Esophagus (tissue), 2 donors: ENCODE measurements around the gene NFE2L2. TPM values are rescaled to one million over a fixed set of nuclear protein-coding genes. Genes with fewer than 3 reads are reported as not detected.
A peak's percentile ranks its signal among the peaks of the same experiment; 100 is the strongest.

ENCODE experiments used
- H3K27ac ChIP-seq, 2 donors: one replicate each; pipeline ENCODE4 v1.5.1; 2013; ENCODE audit warnings: low read depth in 2 of 2, mild to moderate bottlenecking in 2 of 2, inconsistent platforms in 1 of 2, low read length in 1 of 2, moderate library complexity in 1 of 2
- H3K27me3 ChIP-seq, 2 donors: one replicate each; pipeline ENCODE4 v1.6.1; 2013; ENCODE audit warnings: low read length in 2 of 2, control low read depth in 1 of 2, mild to moderate bottlenecking in 1 of 2; ENCODE audit not compliant: insufficient read depth in 2 of 2, control insufficient read depth in 1 of 2
- H3K36me3 ChIP-seq, 2 donors: one replicate each; pipeline ENCODE4 v1.6.1; 2013; ENCODE audit warnings: low read length in 1 of 2; ENCODE audit not compliant: control insufficient read depth in 2 of 2, insufficient read depth in 2 of 2
- H3K4me1 ChIP-seq, 2 donors: one replicate each; pipeline ENCODE4 v1.6.1; 2013; ENCODE audit warnings: low read length in 1 of 2; ENCODE audit not compliant: control insufficient read depth in 2 of 2, insufficient read depth in 2 of 2
- H3K4me3 ChIP-seq, 2 donors: one replicate each; pipeline ENCODE4 v1.5.1; 2013; ENCODE audit warnings: low read length in 2 of 2, mild to moderate bottlenecking in 2 of 2, low read depth in 1 of 2, moderate library complexity in 1 of 2
- H3K9me3 ChIP-seq, 2 donors: one replicate each; pipeline ENCODE4 v1.6.1; 2013; ENCODE audit warnings: mild to moderate bottlenecking in 2 of 2, low read depth in 1 of 2, low read length in 1 of 2, moderate library complexity in 1 of 2; ENCODE audit not compliant: control insufficient read depth in 2 of 2, insufficient read depth in 1 of 2
- WGBS, 2 donors: extraction: QIAGEN DNeasy Blood & Tissue Kit; methylation state at CpG; one replicate each; pipeline ENCODE4 v1.1.7; 2013; 5-methylcytosine and 5-hydroxymethylcytosine counted together
- polyA plus RNA-seq, 2 donors: library from polyadenylated mRNA; stranded (reverse); fragments of 200-250 nt; gene quantifications; one replicate each; pipeline ENCODE4 v1.2.3, GENCODE V29; 2013
- donor health status: healthy with polysubstance abuse.
- donor health status: Bipolar disorder and iron deficiency.

NFE2L2 gene
- polyA plus RNA-seq, 2 donors = 91.9 to 155 TPM

DNA sequence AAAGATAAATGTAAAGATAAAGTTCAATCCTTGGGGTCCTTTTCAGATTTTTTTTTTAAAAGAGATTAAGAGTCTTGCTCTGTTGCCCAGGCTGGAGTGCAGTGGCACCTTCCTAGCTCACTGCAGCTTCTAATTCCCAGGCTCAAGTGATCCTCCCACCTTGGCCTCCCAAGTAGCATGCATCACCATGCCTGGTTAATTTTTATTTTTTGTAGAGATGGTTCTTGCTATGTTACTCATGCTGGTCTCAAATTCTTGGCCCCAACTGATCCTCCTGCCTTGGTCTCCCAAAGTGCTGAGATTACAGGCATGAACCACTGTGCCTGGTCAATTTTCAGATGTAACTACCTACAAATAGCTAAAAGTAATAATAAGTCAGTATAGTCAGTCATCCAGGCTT, 21.1 kb downstream of the NFE2L2 start:
- Histone ChIP-seq H3K27me3 (no peaks in the 10 kb centered on the region), H3K36me3 (no peaks in the 10 kb centered on the region), H3K4me3 (no peak overlapping the region), H3K9me3 (no peaks in the 10 kb centered on the region), H3K4me1 (peaks cover 12 to 19% of the 10 kb centered on the region in 2 donors), H3K27ac (peak overlapping the region; percentile 78 to 83)

DNA sequence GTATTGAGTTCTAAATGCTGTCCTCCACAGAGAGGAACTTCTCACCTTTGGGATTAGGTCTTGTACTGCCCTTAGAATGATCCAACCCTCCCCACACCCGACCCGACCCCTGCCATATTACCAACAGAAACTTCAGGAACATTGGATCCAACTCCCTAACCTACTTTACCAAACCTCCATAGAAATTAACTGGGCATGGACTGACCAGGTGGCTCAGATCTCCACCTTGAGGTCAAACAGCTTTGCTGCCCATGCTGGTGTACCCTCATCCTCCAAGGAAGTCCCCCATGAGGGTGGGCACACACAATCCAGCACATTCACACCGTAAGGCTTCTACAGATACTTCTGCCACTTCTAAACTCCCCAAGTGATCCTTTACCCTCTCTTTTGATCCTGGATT, 21.5 kb downstream of the NFE2L2 start:
- Histone ChIP-seq H3K27ac (peak overlapping the region; percentile 83 to 95), H3K4me3 (no peak overlapping the region), H3K9me3 (no peaks in the 10 kb centered on the region), H3K36me3 (no peaks in the 10 kb centered on the region), H3K4me1 (peaks cover 12 to 19% of the 10 kb centered on the region in 2 donors), H3K27me3 (no peaks in the 10 kb centered on the region)
- 70 to 82% methylated on average over 3 of the region's 3 CpGs for WGBS, 2 donors

DNA sequence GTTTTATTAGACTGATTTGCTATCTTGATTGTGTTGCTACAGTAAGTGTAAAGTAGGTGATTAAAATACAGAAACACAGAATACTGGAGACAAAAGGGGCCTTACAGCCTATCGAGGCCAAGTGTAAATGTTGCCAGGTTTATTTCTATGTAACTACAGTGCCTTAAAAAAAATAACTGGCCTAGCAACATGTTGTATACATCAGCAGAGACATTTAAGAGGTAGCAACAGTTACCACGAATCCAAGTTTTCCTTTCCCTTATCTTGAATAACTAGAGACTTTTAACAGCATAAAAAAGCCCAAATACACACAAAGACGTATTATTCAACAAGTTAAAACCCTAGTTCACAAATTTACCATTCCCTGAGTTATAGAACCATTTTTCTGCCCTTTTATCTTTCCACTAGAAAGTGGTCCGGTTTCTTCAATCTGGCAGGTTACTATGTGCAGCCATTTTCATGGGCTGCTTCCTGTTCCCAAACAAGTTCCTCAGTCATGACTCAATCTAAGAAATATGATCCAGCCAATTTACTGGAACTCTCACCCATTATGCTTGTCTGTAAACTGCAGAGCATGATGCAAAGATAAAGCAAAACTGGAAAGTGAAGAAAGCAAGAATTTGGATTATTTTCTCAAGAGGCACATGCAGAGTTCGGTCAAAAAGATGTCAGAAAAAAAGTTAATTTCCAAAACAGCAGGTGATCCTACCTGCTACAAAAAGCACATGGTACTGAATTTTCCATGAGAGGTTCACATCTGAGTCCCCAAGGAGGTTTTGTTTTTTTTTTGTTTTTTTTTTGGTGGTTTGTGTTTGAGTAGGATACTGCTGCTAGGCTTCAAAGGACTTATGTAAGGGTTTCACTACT, 22.2 kb downstream of the NFE2L2 start:
- WGBS, 2 donors = 13 to 19% methylated on average over 5 of the region's 5 CpGs
- no peaks in the 10 kb centered on the region for H3K9me3 ChIP-seq
- peak overlapping the region; percentile 10 to 83 for H3K27ac ChIP-seq

DNA sequence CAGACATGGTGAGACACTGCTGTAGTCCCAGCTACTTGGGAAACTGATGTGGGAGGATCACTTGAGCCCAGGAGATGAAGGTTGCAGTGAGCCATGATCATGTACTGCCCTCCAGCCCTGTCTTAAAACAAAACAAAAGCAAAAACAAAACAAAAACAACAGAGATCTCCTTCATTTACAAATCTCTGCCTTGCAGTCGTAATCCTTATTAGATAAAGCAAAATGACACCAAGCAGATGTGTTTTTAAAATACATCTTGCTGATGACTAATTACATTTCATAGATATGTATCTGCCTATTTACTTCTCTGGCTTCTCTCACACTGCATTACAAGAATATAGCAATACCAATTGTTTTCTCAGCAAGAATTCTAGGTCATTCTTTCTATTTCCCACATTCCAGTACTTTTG, 22.8 kb downstream of the NFE2L2 start:
- no peaks in the 10 kb centered on the region for H3K27me3 ChIP-seq
- 30 to 43% methylated on average over 1 of the region's 1 CpG for WGBS, 2 donors
- H3K4me1 ChIP-seq = peaks cover 12 to 16% of the 10 kb centered on the region in 2 donors
- H3K9me3 ChIP-seq = no peaks in the 10 kb centered on the region
- peak overlapping the region; percentile 83 to 85 for H3K27ac ChIP-seq
- H3K4me3 ChIP-seq = peak overlapping the region in 1 of 2 donors; percentile 15
- peaks cover 3 to 4% of the 10 kb centered on the region in 2 donors for H3K36me3 ChIP-seq

More for the DNA sequence above, 22.2 kb downstream of the NFE2L2 start:
- Histone ChIP-seq H3K27me3 (no peaks in the 10 kb centered on the region), H3K4me3 (peak overlapping the region in 1 of 2 donors; percentile 15), H3K36me3 (no peaks in the 10 kb centered on the region), H3K4me1 (peaks cover 12 to 16% of the 10 kb centered on the region in 2 donors)

DNA sequence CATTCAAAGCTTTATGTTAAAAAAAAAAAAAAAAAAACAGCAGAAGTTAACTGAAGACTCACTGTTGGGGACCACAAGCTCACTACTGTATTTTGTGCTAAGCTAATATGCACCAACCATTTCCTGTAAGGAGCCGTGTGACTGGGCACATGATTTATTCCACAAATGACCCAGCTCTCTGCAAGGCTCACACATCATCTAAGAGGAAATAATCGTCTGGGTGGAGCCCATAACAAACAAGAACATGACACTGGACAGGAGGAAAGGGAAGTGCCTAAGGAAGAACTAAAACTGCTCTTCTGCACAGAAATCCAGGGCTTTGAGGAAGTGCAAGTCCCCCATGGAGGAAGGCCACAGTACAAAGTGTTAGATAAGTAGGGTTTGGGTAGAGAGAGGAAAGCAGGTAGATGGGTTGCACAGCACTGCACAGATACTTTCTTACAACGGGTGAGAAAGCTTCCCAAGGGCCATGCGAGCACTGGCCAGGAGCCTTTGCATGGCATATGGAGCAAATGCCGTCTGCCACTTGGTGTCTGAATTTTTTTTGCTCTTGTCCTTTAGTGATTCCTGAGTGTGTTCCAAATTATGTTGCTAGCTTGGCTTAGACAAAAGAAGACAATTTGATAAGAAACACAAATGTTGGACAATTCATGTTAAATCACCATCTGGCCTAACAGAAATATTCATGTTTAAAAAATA, 24.4 kb downstream of the NFE2L2 start:
- Histone ChIP-seq H3K27me3 (no peaks in the 10 kb centered on the region), H3K36me3 (peaks cover 3 to 11% of the 10 kb centered on the region in 2 donors), H3K9me3 (no peaks in the 10 kb centered on the region), H3K4me1 (peaks cover 9 to 12% of the 10 kb centered on the region in 2 donors), H3K27ac (peak overlapping the region; percentile 60 to 91), H3K4me3 (peak overlapping the region in 1 of 2 donors; percentile 13)
- whole genome bisulfite sequencing, 2 donors = 18 to 25% methylated on average over 5 of the region's 5 CpGs

DNA sequence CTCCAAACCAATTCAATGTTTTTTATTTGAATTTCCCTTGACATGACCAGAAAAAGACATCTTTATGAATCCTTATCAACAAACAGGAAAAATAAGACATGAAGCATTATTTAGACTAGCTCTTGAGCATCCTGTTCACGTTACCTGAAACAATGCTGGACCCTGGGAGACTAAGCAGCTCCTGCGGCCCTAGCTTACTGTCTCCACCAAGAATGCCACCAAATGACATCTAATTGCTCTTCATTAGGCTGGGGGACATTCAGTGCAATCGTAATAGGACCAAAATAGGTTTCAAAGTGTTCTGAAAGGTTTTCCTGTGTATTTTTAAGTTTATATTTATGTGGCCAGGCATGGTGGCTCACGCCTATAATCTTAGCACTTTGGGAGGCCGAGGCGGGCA, 25.5 kb downstream of the NFE2L2 start:
- H3K36me3 ChIP-seq = peaks cover 3 to 13% of the 10 kb centered on the region in 2 donors
- peaks cover 9 to 10% of the 10 kb centered on the region in 2 donors for H3K4me1 ChIP-seq
- no peaks in the 10 kb centered on the region for H3K27me3 ChIP-seq
- no peaks in the 10 kb centered on the region for H3K9me3 ChIP-seq
- peak overlapping the region; percentile 40 to 57 for H3K27ac ChIP-seq
- no peak overlapping the region for H3K4me3 ChIP-seq
- WGBS, 2 donors = 72 to 73% methylated on average over 6 of the region's 6 CpGs

DNA sequence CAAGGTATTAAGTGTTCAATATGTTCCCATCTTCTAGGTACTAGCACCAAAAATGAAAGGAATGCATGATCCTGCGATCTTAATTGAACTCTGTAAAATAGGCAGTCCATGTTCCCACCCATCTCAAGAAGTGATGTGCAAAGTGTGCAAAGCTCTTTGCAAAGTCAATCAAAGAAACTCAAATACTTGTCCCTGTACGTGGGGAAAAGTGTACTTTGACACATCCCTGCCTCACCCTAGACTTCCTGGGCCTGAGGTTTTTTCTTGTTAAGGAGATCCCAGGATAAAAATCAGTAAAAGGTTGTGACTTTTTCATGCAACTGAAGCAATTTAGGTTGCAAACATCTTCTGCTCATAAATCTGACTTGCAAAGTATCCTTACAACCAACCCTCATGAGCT, 26.6 kb downstream of the NFE2L2 start:
- WGBS, 2 donors = 49 to 50% methylated on average over 2 of the region's 2 CpGs
- H3K27me3 ChIP-seq = no peaks in the 10 kb centered on the region
- peaks cover 3 to 15% of the 10 kb centered on the region in 2 donors for H3K36me3 ChIP-seq
- peaks cover 4 to 5% of the 10 kb centered on the region in 2 donors for H3K4me1 ChIP-seq
- H3K27ac ChIP-seq = no peak overlapping the region
- H3K9me3 ChIP-seq = no peaks in the 10 kb centered on the region
- H3K4me3 ChIP-seq = no peak overlapping the region

DNA sequence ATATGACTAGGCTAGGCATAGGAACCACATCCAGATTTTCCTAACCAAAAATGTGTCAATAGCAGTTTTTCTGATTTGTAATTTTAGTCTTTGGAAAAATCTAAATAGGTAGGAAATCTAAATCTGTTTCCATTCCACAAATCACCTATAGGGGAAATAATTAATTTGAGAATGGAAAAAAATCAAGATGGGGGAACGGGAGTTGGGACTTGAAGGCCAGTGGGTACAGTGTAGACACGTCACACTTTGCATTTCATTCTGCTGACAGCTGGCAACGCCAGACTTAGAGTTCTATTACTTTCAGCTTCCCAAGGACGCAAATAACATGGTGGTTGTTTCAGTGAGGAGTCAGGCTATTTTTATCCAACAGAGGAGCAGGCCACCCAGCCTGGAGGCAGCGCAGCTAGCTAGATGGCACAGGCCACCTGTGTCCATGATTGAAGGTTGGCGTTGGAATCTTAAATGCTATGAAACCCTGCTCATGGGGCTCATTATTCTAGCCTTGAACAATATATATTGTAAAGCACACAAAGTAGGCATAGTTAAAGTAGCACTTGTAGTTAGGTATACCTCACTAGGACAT, 28.6 kb downstream of the NFE2L2 start:
- WGBS, 2 donors = 78 to 89% methylated on average over 6 of the region's 6 CpGs
- no peaks in the 10 kb centered on the region for H3K27me3 ChIP-seq
- H3K36me3 ChIP-seq = peaks cover 8 to 25% of the 10 kb centered on the region in 2 donors
- H3K9me3 ChIP-seq = no peaks in the 10 kb centered on the region
- H3K27ac ChIP-seq = no peak overlapping the region
- no peak overlapping the region for H3K4me3 ChIP-seq
- H3K4me1 ChIP-seq = peaks cover 3 to 5% of the 10 kb centered on the region in 2 donors

DNA sequence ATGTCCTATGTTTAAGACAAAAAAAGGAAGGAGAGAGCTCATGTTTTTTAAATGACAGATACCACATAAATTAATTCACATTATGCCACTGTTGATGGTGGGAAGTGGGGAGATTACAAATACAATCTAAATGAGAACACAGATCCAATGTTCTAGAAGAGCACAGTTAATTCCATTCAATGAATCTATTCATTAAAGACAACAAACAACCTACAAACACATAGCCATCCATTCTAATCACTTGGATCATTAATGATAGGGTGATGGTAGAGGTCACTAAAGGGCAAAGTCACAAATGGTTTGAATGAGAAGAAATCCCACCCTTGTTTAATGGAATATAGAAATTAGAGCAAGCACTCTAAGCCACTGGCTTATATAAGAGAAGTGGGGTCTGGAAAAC, 30.3 kb downstream of the NFE2L2 start:
- H3K4me3 ChIP-seq = no peak overlapping the region
- H3K9me3 ChIP-seq = no peaks in the 10 kb centered on the region
- no peaks in the 10 kb centered on the region for H3K4me1 ChIP-seq
- no peak overlapping the region for H3K27ac ChIP-seq
- no peaks in the 10 kb centered on the region for H3K27me3 ChIP-seq
- H3K36me3 ChIP-seq = peaks cover 8 to 30% of the 10 kb centered on the region in 2 donors
